Upper lobe of left lung (tissue), 4 donors: Measurements from ENCODE around the gene ECSIT.

Experiments
- CTCF ChIP-seq, 6 experiments: fragments of 450-650 bp in 4 of 6; fragments of 200-600 bp in 2 of 6; sonication (generic) in 2 of 6; IDR thresholded peaks; one replicate each; pipeline ENCODE4 v1.5.1; 2016 to 2019; ENCODE audit warnings: antibody characterized with exemption in 6 of 6
- EP300 ChIP-seq, 4 donors: sonication (generic); formaldehyde crosslinking; IDR thresholded peaks; one replicate each; pipeline ENCODE4 v1.5.1; 2017; ENCODE audit warnings: antibody characterized with exemption in 4 of 4, control low read depth in 2 of 4
- POLR2A ChIP-seq, 4 donors: fragments of 450-650 bp; IDR thresholded peaks; one replicate each; pipeline ENCODE4 v1.5.1; 2016 to 2017; ENCODE audit warnings: antibody characterized with exemption in 4 of 4, mild to moderate bottlenecking in 2 of 4
- POLR2AphosphoS5 ChIP-seq, 2 donors: sonication (generic); formaldehyde crosslinking; IDR thresholded peaks; one replicate each; pipeline ENCODE4 v1.5.1; 2017; ENCODE audit warnings: antibody characterized with exemption in 2 of 2

DNA sequence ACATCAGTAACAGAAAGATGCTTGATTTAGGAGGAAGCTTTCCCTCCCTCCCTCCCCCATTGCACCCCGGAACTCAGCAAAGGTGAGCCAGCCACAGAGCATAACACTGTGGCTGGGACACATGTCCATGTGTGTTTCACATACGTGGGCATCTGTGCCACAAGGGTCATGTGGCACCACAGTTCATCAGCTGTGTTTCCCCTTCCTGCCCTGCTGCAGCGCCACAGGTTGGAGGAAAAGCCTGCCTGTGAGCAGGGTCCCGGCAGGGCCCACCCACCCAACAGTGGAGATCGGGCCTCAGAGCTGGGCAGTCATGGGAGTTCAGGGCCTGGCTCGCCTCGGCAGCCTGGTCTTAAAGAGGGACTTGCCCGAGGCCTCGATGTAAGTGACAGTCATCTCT, 45.8 kb upstream of the ECSIT start:
- TF ChIP-seq POLR2A (IDR thresholded peaks at IDR 0.05) (no peak), CTCF (IDR thresholded peaks at IDR 0.05) (no peak), POLR2AphosphoS5 (IDR thresholded peaks at IDR 0.05) (no peak), EP300 (IDR thresholded peaks at IDR 0.05) (no peak)
